GM04504 (cell line): Measurements from ENCODE around the gene FASN.

ENCODE experiments used
- DNase-seq: peaks from one replicate; pipeline ENCODE4 v3.0.0-alpha.2; 2012; ENCODE audit warnings: low read depth

FASN gene

GRCh38 chr17:82086941-82087906 lies 10.8 kb downstream of the FASN start:
- no peak for DNase-seq

- DNase-seq = no peak
These were observed 11.9 kb downstream of the FASN start for GRCh38 chr17:82085931-82086764.

- no peak for DNase-seq
These were observed 12.8 kb downstream of the FASN start for GRCh38 chr17:82085031-82085861.

GRCh38 chr17:82084373-82085030 lies 13.5 kb downstream of the FASN start:
- no peak for DNase-seq

GRCh38 chr17:82083533-82084359 lies 14.3 kb downstream of the FASN start:
- DNase-seq = no peak

GRCh38 chr17:82083009-82083408 lies 15.0 kb downstream of the FASN start:
- no peak for DNase-seq

GRCh38 chr17:82082456-82082855 lies 15.6 kb downstream of the FASN start:
- DNase-seq = no peak

- no peak for DNase-seq
These were observed 16.1 kb downstream of the FASN start for GRCh38 chr17:82081966-82082365.

- DNase-seq = no peak
These were observed 16.5 kb downstream of the FASN start for GRCh38 chr17:82081546-82081945.

- DNase-seq = no peak
These were observed 17.1 kb downstream of the FASN start for GRCh38 chr17:82080789-82081464.

GRCh38 chr17:82080048-82080788 lies 17.8 kb downstream of the FASN start:
- DNase-seq = no peak

- no peak for DNase-seq
These were observed 18.9 kb downstream of the FASN start for GRCh38 chr17:82079001-82079677.

GRCh38 chr17:82078433-82078832 lies 19.6 kb downstream of the FASN start:
- DNase-seq = no peak

GRCh38 chr17:82077617-82078358 lies 20.2 kb downstream of the FASN start:
- DNase-seq = no peak

GRCh38 chr17:82076785-82077591 lies 21.0 kb downstream of the FASN start:
- DNase-seq = no peak

GRCh38 chr17:82076018-82076784 lies 21.8 kb downstream of the FASN start:
- no peak for DNase-seq
